Stimulated activated CD8-positive, alpha-beta memory T cell treated with anti-CD3 and anti-CD28 coated beads, Interleukin-7, amount 100 ng/mL, for 48 hours (primary cell): Measurements from ENCODE around the gene CEACAM5.
"Not testable (repeated sequence)": the region's sequence is repeated elsewhere in the genome, so short reads cannot be mapped to it uniquely, and the experiment has no call there.

Experiments used
- DNase-seq, 2 donors: peaks; one replicate each; pipeline ENCODE4 v3.0.0-alpha.2; 2020; ENCODE audit warnings: low read depth in 1 of 2; ENCODE audit errors: extremely low read depth in 1 of 2

The CEACAM5 gene

DNA sequence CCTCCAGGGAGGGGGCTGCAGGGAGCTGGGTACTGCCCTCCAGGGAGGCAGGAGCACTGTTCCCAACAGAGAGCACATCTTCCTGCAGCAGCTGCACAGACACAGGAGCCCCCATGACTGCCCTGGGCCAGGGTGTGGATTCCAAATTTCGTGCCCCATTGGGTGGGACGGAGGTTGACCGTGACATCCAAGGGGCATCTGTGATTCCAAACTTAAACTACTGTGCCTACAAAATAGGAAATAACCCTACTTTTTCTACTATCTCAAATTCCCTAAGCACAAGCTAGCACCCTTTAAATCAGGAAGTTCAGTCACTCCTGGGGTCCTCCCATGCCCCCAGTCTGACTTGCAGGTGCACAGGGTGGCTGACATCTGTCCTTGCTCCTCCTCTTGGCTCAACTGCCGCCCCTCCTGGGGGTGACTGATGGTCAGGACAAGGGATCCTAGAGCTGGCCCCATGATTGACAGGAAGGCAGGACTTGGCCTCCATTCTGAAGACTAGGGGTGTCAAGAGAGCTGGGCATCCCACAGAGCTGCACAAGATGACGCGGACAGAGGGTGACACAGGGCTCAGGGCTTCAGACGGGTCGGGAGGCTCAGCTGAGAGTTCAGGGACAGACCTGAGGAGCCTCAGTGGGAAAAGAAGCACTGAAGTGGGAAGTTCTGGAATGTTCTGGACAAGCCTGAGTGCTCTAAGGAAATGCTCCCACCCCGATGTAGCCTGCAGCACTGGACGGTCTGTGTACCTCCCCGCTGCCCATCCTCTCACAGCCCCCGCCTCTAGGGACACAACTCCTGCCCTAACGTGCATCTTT, 7.8 kb upstream of the CEACAM5 start:
- DNase-seq: no peak

DNA sequence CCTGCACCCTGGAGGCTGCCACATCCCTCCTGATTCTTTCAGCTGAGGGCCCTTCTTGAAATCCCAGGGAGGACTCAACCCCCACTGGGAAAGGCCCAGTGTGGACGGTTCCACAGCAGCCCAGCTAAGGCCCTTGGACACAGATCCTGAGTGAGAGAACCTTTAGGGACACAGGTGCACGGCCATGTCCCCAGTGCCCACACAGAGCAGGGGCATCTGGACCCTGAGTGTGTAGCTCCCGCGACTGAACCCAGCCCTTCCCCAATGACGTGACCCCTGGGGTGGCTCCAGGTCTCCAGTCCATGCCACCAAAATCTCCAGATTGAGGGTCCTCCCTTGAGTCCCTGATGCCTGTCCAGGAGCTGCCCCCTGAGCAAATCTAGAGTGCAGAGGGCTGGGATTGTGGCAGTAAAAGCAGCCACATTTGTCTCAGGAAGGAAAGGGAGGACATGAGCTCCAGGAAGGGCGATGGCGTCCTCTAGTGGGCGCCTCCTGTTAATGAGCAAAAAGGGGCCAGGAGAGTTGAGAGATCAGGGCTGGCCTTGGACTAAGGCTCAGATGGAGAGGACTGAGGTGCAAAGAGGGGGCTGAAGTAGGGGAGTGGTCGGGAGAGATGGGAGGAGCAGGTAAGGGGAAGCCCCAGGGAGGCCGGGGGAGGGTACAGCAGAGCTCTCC, 6.9 kb upstream of the CEACAM5 start:
- DNase-seq: no peak

DNA sequence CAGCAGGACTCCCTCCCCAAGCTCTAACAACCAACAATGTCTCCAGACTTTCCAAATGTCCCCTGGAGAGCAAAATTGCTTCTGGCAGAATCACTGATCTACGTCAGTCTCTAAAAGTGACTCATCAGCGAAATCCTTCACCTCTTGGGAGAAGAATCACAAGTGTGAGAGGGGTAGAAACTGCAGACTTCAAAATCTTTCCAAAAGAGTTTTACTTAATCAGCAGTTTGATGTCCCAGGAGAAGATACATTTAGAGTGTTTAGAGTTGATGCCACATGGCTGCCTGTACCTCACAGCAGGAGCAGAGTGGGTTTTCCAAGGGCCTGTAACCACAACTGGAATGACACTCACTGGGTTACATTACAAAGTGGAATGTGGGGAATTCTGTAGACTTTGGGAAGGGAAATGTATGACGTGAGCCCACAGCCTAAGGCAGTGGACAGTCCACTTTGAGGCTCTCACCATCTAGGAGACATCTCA, 6.2 kb upstream of the CEACAM5 start:
- DNase-seq: no peak

DNA sequence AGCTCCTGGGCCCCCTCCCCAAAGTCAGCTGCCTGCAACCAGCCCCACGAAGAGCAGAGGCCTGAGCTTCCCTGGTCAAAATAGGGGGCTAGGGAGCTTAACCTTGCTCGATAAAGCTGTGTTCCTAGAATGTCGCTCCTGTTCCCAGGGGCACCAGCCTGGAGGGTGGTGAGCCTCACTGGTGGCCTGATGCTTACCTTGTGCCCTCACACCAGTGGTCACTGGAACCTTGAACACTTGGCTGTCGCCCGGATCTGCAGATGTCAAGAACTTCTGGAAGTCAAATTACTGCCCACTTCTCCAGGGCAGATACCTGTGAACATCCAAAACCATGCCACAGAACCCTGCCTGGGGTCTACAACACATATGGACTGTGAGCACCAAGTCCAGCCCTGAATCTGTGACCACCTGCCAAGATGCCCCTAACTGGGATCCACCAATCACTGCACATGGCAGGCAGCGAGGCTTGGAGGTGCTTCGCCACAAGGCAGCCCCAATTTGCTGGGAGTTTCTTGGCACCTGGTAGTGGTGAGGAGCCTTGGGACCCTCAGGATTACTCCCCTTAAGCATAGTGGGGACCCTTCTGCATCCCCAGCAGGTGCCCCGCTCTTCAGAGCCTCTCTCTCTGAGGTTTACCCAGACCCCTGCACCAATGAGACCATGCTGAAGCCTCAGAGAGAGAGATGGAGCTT, 4.7 kb upstream of the CEACAM5 start:
- no peak for DNase-seq

DNA sequence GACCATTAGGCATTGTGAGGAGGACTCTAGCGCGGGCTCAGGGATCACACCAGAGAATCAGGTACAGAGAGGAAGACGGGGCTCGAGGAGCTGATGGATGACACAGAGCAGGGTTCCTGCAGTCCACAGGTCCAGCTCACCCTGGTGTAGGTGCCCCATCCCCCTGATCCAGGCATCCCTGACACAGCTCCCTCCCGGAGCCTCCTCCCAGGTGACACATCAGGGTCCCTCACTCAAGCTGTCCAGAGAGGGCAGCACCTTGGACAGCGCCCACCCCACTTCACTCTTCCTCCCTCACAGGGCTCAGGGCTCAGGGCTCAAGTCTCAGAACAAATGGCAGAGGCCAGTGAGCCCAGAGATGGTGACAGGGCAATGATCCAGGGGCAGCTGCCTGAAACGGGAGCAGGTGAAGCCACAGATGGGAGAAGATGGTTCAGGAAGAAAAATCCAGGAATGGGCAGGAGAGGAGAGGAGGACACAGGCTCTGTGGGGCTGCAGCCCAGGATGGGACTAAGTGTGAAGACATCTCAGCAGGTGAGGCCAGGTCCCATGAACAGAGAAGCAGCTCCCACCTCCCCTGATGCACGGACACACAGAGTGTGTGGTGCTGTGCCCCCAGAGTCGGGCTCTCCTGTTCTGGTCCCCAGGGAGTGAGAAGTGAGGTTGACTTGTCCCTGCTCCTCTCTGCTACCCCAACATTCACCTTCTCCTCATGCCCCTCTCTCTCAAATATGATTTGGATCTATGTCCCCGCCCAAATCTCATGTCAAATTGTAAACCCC, 2.8 kb upstream of the CEACAM5 start:
- DNase-seq: no peak

DNA sequence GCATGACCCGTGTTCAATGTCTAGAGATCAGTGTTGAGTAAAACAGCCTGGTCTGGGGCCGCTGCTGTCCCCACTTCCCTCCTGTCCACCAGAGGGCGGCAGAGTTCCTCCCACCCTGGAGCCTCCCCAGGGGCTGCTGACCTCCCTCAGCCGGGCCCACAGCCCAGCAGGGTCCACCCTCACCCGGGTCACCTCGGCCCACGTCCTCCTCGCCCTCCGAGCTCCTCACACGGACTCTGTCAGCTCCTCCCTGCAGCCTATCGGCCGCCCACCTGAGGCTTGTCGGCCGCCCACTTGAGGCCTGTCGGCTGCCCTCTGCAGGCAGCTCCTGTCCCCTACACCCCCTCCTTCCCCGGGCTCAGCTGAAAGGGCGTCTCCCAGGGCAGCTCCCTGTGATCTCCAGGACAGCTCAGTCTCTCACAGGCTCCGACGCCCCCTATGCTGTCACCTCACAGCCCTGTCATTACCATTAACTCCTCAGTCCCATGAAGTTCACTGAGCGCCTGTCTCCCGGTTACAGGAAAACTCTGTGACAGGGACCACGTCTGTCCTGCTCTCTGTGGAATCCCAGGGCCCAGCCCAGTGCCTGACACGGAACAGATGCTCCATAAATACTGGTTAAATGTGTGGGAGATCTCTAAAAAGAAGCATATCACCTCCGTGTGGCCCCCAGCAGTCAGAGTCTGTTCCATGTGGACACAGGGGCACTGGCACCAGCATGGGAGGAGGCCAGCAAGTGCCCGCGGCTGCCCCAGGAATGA, 1.5 kb upstream of the CEACAM5 start:
- peak; percentile 29 to 39 for DNase-seq

DNA sequence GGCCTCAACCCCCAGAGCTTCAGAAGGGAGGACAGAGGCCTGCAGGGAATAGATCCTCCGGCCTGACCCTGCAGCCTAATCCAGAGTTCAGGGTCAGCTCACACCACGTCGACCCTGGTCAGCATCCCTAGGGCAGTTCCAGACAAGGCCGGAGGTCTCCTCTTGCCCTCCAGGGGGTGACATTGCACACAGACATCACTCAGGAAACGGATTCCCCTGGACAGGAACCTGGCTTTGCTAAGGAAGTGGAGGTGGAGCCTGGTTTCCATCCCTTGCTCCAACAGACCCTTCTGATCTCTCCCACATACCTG, 969 bp upstream of the CEACAM5 start:
- no peak for DNase-seq

DNA sequence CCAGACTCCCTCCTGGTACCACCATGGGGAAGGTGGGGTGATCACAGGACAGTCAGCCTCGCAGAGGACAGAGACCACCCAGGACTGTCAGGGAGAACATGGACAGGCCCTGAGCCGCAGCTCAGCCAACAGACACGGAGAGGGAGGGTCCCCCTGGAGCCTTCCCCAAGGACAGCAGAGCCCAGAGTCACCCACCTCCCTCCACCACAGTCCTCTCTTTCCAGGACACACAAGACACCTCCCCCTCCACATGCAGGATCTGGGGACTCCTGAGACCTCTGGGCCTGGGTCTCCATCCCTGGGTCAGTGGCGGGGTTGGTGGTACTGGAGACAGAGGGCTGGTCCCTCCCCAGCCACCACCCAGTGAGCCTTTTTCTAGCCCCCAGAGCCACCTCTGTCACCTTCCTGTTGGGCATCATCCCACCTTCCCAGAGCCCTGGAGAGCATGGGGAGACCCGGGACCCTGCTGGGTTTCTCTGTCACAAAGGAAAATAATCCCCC, 505 bp upstream of the CEACAM5 start:
- DNase-seq: no peak

DNA sequence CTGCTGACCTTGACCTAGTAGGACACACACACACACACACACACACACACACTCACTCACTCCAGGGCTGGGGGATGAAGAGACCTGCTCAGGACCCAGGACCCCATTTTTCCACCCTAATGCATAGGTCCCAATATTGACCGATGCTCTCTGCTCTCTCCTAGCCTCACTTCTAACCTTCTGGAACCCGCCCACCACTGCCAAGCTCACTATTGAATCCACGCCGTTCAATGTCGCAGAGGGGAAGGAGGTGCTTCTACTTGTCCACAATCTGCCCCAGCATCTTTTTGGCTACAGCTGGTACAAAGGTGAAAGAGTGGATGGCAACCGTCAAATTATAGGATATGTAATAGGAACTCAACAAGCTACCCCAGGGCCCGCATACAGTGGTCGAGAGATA, 1.1 kb downstream of the CEACAM5 start:
- not testable (repeated sequence) for DNase-seq

DNA sequence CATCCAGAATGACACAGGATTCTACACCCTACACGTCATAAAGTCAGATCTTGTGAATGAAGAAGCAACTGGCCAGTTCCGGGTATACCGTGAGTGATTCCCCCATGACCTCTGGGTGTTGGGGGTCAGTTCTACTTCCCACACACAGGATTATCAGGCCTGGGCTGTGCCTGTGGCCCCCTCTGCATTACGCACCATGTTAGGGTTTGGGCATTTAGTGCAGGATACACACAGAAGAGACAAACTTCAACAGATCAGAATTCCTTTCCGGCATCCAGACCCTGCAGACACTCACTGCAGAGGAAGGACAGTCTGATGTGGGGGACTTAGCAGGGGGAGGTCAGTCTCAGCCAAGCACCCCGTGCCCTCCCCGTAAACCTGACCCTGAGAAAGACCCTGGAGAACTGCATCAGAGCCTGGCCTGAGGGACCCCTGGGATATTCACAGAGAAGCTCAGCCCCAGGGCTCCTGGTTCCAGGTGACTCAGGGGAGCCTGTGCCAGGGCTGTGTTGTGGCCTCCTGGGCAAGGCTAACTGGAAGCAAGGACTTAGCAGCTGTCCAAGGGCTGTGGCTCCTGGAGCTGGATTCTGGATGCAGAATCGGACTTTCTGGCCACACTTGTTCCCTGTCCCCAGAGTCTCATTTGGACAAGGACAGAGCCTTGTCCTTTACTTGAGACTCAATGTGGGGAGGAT, 1.7 kb downstream of the CEACAM5 start:
- no peak for DNase-seq

DNA sequence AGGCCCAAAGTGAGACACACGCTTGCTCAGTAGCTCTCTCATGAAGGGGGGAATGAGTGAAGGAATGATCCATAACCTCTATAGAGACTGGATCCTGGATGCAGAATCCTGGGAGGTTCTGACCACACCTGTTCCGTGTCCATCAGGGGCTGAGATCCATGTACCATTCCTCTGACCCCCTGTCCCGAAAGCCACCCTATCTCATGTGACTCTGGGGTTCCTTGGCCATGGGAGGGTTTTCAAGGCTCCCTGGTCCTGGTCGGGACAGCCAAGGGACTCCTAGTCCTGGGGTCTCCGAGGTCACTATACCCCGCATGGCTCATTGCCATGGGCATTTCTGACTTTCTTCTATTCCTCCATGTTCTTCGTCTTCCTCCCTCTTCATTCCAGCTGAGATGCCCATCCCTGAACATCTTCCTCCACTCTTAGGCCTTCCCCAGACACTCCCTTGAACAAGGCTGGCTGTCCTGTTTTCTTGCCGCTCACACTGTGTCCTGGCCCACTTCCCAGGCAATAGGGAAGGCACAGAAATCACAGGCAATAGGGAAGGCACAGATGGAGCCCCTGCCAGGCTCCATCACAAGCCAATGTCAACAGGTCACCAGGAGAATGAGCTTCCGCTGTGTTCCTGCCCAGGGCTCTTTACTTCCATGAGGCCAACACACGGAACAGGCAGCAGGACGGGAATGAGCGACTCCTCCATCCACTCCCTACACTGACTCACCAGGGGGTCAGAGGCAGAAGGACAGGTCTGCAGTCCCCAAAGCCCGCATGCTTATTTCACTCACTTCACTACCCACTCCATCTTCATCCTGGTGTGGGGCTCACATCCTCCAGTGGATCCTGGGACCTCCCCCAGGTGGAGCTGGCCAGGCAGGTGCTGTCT, 3.2 kb downstream of the CEACAM5 start:
- no peak for DNase-seq

DNA sequence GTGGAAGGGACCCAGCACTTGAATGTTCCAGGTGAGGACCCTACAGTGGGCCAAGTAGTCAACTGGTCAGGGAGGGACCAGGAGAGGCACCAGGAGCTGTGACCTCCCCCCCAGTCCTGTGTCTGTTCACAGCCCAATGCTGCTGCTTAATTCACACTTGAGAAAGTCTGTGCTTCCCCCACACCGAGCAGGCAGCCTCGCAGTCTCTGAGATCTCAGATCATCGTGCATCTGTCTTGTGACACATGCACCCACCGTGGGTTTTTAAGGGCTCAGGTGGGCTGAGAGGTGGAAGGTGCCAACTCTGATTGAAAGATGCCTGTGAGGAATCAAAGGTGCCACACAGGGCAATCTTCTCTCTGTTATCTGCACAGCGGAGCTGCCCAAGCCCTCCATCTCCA, 6.2 kb downstream of the CEACAM5 start:
- no peak for DNase-seq

DNA sequence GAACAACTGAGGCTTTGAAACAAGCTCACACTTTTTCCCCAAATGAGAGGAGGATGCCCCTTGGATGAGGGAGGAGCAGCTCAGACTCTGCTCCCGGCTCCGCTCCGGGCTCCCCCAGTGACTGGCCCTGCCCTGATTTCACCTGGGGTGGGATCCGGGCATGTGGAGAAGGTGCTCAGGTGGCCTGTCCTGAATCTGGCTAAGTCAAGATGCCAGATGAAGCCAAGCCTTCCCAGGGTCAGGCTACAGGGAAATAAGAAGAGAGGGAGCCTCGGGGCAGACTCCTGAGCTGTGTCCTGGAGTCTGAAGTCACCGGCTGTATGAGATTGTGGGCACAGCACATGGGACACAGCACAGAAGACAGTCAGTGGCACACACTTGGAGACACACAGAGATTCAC, 10.3 kb downstream of the CEACAM5 start:
- DNase-seq: no peak

DNA sequence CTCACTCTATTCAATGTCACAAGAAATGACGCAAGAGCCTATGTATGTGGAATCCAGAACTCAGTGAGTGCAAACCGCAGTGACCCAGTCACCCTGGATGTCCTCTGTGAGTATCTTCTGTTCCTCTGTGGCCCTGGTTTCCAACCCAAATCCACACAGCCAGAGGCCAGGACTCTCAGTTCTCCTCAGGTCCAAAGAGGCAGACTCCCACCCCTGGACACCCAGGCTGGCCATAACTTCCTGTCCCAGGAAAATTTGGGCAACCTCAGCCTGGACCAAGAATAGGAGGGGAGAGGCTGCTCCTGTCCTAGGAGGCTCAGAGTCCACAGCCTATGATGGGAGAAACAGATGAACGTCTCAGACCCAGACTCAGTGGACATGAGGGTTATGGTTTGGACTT, 11.7 kb downstream of the CEACAM5 start:
- DNase-seq: no peak

DNA sequence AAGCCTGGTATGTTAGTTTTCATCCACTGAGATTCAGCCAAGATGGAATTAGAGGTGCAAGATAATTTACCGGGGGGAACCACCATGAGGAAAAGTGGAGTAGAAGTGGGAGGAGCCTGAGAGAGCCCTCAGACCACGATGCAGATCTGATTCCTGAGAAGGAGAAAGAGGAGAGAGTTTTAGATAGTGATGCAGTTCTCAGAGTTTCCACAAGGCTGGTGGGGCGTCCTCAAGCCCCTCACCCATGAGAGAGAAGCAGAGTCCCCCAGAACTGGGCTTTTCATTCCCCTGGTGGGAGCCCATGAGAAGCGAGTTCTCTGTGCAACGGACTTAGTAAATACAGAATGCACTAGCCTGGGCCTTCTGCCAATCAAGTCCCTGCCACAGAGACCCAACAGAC, 18.1 kb downstream of the CEACAM5 start:
- no peak for DNase-seq

DNA sequence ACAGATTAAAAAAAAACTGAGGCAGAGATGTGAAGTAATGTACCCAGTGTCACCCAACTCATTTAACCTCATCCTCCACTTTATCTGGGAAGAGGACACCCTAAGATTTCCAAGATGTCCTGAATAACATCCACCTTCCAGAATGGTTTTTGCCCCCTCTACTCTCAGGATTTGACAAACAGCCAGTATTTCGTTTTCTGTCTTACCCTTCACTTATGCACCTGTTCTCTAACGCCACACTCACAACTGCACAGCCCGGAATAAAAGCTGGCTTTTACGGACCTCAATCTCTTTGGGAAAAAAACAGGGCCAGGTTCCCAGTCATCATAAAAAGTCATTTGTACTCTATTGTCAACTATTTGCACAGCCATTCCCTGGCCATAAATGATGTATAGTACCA, 25.7 kb downstream of the CEACAM5 start:
- no peak for DNase-seq

DNA sequence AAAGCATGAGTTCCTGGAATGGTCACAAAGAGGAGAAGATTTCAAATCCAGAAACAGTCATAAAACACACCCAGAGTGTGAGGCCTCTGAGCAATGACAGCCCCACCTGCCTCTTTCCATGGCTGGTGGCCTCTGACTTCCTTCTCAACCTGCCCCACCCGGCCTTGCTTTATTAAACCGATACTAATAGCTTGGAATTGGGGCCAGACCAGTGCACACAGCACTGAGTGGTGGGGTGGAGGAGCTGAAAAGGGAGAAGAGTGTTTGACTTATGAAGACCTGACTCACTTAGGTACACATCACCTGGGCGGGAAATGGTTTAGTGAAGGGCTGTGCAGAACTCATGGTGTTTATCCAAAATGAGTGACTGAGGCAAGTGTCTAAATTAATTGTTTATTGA, 26.2 kb downstream of the CEACAM5 start:
- DNase-seq: no peak

DNA sequence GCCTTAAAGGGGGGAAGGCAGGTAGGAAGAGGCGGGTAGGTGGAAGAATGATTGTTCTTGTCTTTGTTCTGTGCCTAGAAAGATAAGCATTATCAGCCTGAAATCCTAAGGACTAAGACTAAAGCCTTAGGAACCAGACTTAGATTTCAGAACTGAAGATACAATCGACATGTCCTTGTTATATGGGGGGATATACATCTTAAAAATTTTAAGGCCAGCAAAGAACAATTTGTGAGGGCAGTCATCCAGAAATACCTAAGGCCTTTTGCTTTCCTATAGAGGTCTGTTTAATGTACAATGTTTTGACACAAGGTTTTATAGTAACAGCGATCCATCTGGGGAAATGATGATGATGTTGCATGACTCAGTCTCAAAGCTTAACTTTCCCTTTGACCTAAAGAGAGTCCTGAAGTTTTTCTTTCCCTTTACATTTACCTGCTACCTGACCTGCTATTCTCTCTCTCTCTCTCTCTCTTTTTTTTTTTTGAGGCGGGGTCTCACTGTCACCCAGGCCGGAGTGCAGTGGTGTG, 26.7 kb downstream of the CEACAM5 start:
- no peak for DNase-seq
